ENCODE results near the gene GPC5. TPM values are rescaled to one million over a fixed set of nuclear protein-coding genes. Genes with fewer than 3 reads are reported as not detected.
"Not testable (repeated sequence)": the region's sequence is repeated elsewhere in the genome, so short reads cannot be mapped to it uniquely, and the experiment has no call there.

GPC5 gene
- total and polyA plus RNA-seq, 3 experiments from 2014 or later = 0.08 to 0.39 (median 0.13) TPM

- POLR2A ChIA-PET; H3K27ac ChIP-seq (ENCODE audit: low read depth, low read length); H3K27ac Mint-ChIP-seq; H3K4me3 Mint-ChIP-seq; H3K9me3 ChIP-seq (ENCODE audit: low read length); H3K27me3 ChIP-seq (ENCODE audit: insufficient read depth, low read length, poor library complexity, severe bottlenecking); H3K4me3 ChIP-seq (ENCODE audit: low read length); H3K4me1 Mint-ChIP-seq; H3K36me3 ChIP-seq (ENCODE audit: insufficient read depth, low read length); CTCF ChIA-PET; H3K4me1 ChIP-seq (ENCODE audit: insufficient read depth, low read length); DNase-seq; H3K36me3 Mint-ChIP-seq: not testable (repeated sequence)
- Mint-ChIP-seq H3K27me3 (peaks cover 1 to 14% of the 10 kb centered on the region in 2 donors), H3K9me3 (peaks cover 5 to 16% (median 10%) of the 10 kb centered on the region in 5 donors)
These were observed 40.3 kb downstream of the GPC5 start for GRCh38 chr13:91438674-91439073.

DNA sequence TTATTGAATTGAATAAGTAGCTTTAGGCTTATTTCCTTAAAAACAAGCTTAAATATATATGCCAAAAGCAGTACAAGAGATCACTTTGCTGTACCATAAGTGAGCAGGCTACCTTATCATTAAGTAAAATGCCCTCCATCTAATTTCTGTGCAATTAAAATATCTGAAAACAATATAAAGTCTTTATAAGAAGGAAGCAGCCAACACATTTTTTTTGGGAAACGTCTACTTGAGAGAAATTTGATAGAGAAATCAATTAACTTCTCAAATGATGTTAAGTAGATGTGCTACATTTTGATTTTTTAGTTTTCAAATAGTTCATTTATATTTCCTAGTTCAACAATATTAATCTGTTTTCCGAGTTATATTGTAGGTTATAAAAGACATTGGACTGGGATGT, 52.5 kb downstream of the GPC5 start:
- Mint-ChIP-seq H3K4me1 (no peaks in the 10 kb centered on the region), H3K9me3 (no peaks in the 10 kb centered on the region), H3K4me3 (no peak overlapping the region), H3K36me3 (no peaks in the 10 kb centered on the region), H3K27ac (no peak overlapping the region), H3K27me3 (peaks cover 1 to 20% of the 10 kb centered on the region in 2 donors)
- no peak overlapping the region for H3K27ac ChIP-seq (ENCODE audit: low read depth, low read length)
- H3K27me3 ChIP-seq (ENCODE audit: insufficient read depth, low read length, poor library complexity, severe bottlenecking) = no peaks in the 10 kb centered on the region
- H3K36me3 ChIP-seq (ENCODE audit: insufficient read depth, low read length) = no peaks in the 10 kb centered on the region
- H3K9me3 ChIP-seq (ENCODE audit: low read length) = no peaks in the 10 kb centered on the region
- CTCF ChIA-PET = no interaction called here
- no peak for DNase-seq
- H3K4me1 ChIP-seq (ENCODE audit: insufficient read depth, low read length) = no peaks in the 10 kb centered on the region
- no peak overlapping the region for H3K4me3 ChIP-seq (ENCODE audit: low read length)
- POLR2A ChIA-PET = no interaction called here

DNA sequence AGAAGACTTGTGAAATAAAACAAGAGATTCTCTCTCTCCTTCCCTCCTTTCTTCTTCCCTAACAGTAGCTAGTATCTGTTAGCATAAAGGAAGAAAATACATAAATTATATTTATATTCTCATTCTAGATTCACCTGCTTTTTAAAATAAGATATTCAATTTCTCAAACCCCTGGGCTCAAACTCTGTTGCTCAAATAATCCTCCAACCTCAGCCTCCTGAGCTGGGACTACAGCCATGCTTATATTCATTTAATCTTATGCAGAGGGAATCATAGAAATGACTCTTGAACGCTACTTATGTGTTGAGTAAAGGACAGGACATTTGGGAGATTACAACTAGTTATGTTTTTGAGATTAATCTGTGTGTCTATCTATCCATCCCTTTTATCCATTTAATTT, 56.2 kb downstream of the GPC5 start:
- H3K27me3 ChIP-seq (ENCODE audit: insufficient read depth, low read length, poor library complexity, severe bottlenecking) = no peaks in the 10 kb centered on the region
- no peak overlapping the region for H3K4me3 ChIP-seq (ENCODE audit: low read length)
- no peaks in the 10 kb centered on the region for H3K36me3 ChIP-seq (ENCODE audit: insufficient read depth, low read length)
- H3K9me3 ChIP-seq (ENCODE audit: low read length) = no peaks in the 10 kb centered on the region
- H3K4me3 Mint-ChIP-seq = no peak overlapping the region
- H3K27me3 Mint-ChIP-seq = peaks cover 0 to 32% of the 10 kb centered on the region in 2 donors
- H3K36me3 Mint-ChIP-seq = no peaks in the 10 kb centered on the region
- ChIA-PET CTCF (no interaction called here), POLR2A (no interaction called here)
- no peak for DNase-seq
- no peak overlapping the region for H3K27ac Mint-ChIP-seq
- no peaks in the 10 kb centered on the region for H3K9me3 Mint-ChIP-seq
- H3K27ac ChIP-seq (ENCODE audit: low read depth, low read length) = no peak overlapping the region
- H3K4me1 Mint-ChIP-seq = no peaks in the 10 kb centered on the region
- H3K4me1 ChIP-seq (ENCODE audit: insufficient read depth, low read length) = no peaks in the 10 kb centered on the region

DNA sequence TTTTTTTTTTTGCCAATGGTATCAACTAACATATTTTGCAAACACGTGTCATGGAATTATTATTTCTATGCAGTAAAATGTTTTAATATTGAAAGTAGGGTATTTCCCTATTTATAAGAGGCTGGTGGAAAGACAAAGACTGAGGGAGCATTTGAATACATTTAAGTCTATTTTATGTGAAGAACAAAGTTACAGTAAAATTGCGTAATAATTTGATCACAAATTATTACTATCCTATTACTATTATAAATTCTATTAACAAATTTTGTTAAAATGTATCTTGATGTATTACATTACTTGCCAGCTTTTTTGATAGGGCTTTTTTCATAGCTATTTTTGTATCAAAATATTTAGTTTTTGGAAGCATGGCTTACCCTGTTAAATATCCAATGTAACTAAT, 58.4 kb downstream of the GPC5 start:
- no peak overlapping the region for H3K27ac Mint-ChIP-seq
- H3K4me1 ChIP-seq (ENCODE audit: insufficient read depth, low read length) = no peaks in the 10 kb centered on the region
- H3K36me3 ChIP-seq (ENCODE audit: insufficient read depth, low read length) = no peaks in the 10 kb centered on the region
- CTCF ChIA-PET = no interaction called here
- H3K9me3 ChIP-seq (ENCODE audit: low read length) = no peaks in the 10 kb centered on the region
- DNase-seq = no peak
- H3K9me3 Mint-ChIP-seq = no peaks in the 10 kb centered on the region
- no peak overlapping the region for H3K4me3 ChIP-seq (ENCODE audit: low read length)
- no peak overlapping the region for H3K27ac ChIP-seq (ENCODE audit: low read depth, low read length)
- POLR2A ChIA-PET = no interaction called here
- H3K4me3 Mint-ChIP-seq = no peak overlapping the region
- peaks cover 0 to 25% of the 10 kb centered on the region in 2 donors for H3K27me3 Mint-ChIP-seq
- H3K36me3 Mint-ChIP-seq = no peaks in the 10 kb centered on the region
- no peaks in the 10 kb centered on the region for H3K4me1 Mint-ChIP-seq
- no peaks in the 10 kb centered on the region for H3K27me3 ChIP-seq (ENCODE audit: insufficient read depth, low read length, poor library complexity, severe bottlenecking)

DNA sequence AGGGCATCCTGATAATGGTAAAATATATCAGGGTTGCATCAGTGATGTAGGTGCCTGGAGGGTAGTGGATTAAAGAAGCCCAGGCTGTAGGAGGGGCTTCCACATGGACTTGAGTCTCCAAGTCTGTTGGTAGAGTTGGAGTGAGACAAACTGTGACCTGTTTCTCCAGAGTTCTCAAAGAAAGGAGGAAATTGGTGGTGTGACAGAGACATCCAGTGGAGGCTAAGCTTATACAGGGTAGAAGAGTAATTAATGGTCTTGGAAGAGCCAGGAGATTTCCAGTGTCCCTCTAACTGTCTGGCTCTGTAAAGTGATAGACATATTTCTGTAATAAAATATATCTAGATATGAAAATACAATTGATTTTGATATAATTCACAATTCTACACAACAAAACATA, 61.1 kb downstream of the GPC5 start:
- no peaks in the 10 kb centered on the region for H3K9me3 Mint-ChIP-seq
- no peak overlapping the region for H3K4me3 ChIP-seq (ENCODE audit: low read length)
- no peaks in the 10 kb centered on the region for H3K36me3 Mint-ChIP-seq
- DNase-seq = peak in 1 of 5 donors; percentile 4
- no peaks in the 10 kb centered on the region for H3K27me3 ChIP-seq (ENCODE audit: insufficient read depth, low read length, poor library complexity, severe bottlenecking)
- H3K4me1 Mint-ChIP-seq = no peaks in the 10 kb centered on the region
- H3K36me3 ChIP-seq (ENCODE audit: insufficient read depth, low read length) = no peaks in the 10 kb centered on the region
- ChIA-PET CTCF (no interaction called here), POLR2A (no interaction called here)
- H3K27ac ChIP-seq (ENCODE audit: low read depth, low read length) = no peak overlapping the region
- no peak overlapping the region for H3K4me3 Mint-ChIP-seq
- H3K27me3 Mint-ChIP-seq = peaks cover 0 to 18% of the 10 kb centered on the region in 2 donors
- H3K27ac Mint-ChIP-seq = no peak overlapping the region
- H3K4me1 ChIP-seq (ENCODE audit: insufficient read depth, low read length) = no peaks in the 10 kb centered on the region
- no peaks in the 10 kb centered on the region for H3K9me3 ChIP-seq (ENCODE audit: low read length)

DNA sequence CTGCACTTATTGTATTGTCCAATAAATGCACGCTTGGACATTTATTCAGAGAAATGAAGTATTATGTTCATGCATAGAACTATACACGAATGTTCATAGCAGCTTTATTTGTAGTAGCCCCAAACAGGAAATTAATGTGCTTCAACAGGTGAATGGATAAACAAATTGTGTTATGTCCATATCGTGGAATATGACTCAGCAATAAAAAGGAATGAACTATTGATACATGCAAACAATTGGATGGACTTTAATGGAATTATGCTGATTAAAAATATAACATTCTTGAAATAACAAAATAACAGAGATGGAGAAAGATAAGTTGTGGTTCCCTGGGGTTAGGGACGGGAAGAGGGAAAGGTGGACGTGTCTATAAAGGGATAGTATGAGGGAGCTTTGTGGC, 65.9 kb downstream of the GPC5 start:
- ChIA-PET CTCF (no interaction called here), POLR2A (no interaction called here)
- Histone ChIP-seq H3K9me3 (ENCODE audit: low read length) (no peaks in the 10 kb centered on the region), H3K27me3 (ENCODE audit: insufficient read depth, low read length, poor library complexity, severe bottlenecking) (no peaks in the 10 kb centered on the region), H3K4me3 (ENCODE audit: low read length) (no peak overlapping the region), H3K4me1 (ENCODE audit: insufficient read depth, low read length) (no peaks in the 10 kb centered on the region), H3K27ac (ENCODE audit: low read depth, low read length) (no peak overlapping the region), H3K36me3 (ENCODE audit: insufficient read depth, low read length) (no peaks in the 10 kb centered on the region)
- DNase-seq = no peak
- Mint-ChIP-seq H3K4me1 (no peaks in the 10 kb centered on the region), H3K9me3 (no peaks in the 10 kb centered on the region), H3K27ac (no peak overlapping the region), H3K36me3 (no peaks in the 10 kb centered on the region), H3K4me3 (no peak overlapping the region), H3K27me3 (peaks cover 0 to 1% of the 10 kb centered on the region in 2 donors)

DNA sequence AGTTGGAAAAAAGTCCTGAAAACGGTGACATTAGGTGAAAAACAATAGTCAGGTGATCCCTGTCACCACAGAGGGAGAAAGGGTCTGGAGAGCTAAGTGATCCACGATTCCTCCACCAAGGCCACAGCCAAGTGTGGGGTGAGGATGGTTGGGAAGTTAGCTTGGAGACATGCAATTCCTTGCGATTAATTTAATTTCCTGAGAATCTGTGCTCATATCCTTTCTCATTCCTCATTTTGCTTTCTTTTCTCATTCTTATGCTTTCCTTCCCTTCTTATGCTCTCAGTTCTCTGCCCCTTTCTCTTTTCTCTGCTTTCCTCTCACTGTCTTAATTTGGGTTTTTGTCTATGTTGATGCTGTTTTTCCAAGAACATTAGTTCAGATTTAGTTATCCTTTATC, 68.8 kb downstream of the GPC5 start:
- H3K9me3 ChIP-seq (ENCODE audit: low read length) = no peaks in the 10 kb centered on the region
- CTCF ChIA-PET = no interaction called here
- H3K36me3 ChIP-seq (ENCODE audit: insufficient read depth, low read length) = no peaks in the 10 kb centered on the region
- Mint-ChIP-seq H3K4me1 (no peaks in the 10 kb centered on the region), H3K9me3 (peaks cover 0 to 2% (median 0%) of the 10 kb centered on the region in 5 donors), H3K27me3 (no peaks in the 10 kb centered on the region), H3K4me3 (no peak overlapping the region), H3K36me3 (no peaks in the 10 kb centered on the region), H3K27ac (no peak overlapping the region)
- no peak for DNase-seq
- no peaks in the 10 kb centered on the region for H3K27me3 ChIP-seq (ENCODE audit: insufficient read depth, low read length, poor library complexity, severe bottlenecking)
- no peak overlapping the region for H3K4me3 ChIP-seq (ENCODE audit: low read length)
- POLR2A ChIA-PET = no interaction called here
- H3K27ac ChIP-seq (ENCODE audit: low read depth, low read length) = no peak overlapping the region
- no peaks in the 10 kb centered on the region for H3K4me1 ChIP-seq (ENCODE audit: insufficient read depth, low read length)

DNA sequence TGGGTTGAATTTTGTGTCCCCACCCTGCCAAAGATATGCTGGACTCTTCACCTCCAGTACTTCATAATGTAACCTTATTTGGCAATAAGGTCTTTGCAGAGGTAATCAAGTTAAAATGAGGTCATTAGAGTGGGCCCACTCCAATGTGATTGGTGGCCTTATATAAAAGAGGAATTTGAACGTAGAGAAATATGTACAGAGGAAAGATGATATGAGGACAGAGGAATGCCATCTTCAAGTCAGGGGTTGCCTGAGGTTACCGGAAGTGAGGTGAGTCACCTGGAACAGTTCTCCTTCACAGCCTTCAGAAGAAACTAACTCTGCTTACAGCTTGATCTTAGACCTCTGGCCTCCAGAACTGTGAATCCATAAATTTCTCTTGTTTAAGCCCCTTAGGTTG, 69.9 kb downstream of the GPC5 start:
- Mint-ChIP-seq H3K27me3 (peaks cover 0 to 4% of the 10 kb centered on the region in 2 donors), H3K9me3 (peaks cover 0 to 2% (median 0%) of the 10 kb centered on the region in 5 donors), H3K4me3 (no peak overlapping the region), H3K36me3 (no peaks in the 10 kb centered on the region), H3K4me1 (no peaks in the 10 kb centered on the region), H3K27ac (no peak overlapping the region)
- no peak for DNase-seq
- no peaks in the 10 kb centered on the region for H3K36me3 ChIP-seq (ENCODE audit: insufficient read depth, low read length)
- H3K4me3 ChIP-seq (ENCODE audit: low read length) = no peak overlapping the region
- POLR2A ChIA-PET = no interaction called here
- no peaks in the 10 kb centered on the region for H3K4me1 ChIP-seq (ENCODE audit: insufficient read depth, low read length)
- CTCF ChIA-PET = no interaction called here
- H3K27me3 ChIP-seq (ENCODE audit: insufficient read depth, low read length, poor library complexity, severe bottlenecking) = no peaks in the 10 kb centered on the region
- no peaks in the 10 kb centered on the region for H3K9me3 ChIP-seq (ENCODE audit: low read length)
- no peak overlapping the region for H3K27ac ChIP-seq (ENCODE audit: low read depth, low read length)

GRCh38 chr13:91470084-91470621, 71.7 kb downstream of the GPC5 start:
- Histone ChIP-seq H3K4me1 (ENCODE audit: insufficient read depth, low read length) (no peaks in the 10 kb centered on the region), H3K36me3 (ENCODE audit: insufficient read depth, low read length) (no peaks in the 10 kb centered on the region), H3K4me3 (ENCODE audit: low read length) (no peak overlapping the region), H3K27ac (ENCODE audit: low read depth, low read length) (no peak overlapping the region), H3K9me3 (ENCODE audit: low read length) (no peaks in the 10 kb centered on the region), H3K27me3 (ENCODE audit: insufficient read depth, low read length, poor library complexity, severe bottlenecking) (no peaks in the 10 kb centered on the region)
- H3K4me3 Mint-ChIP-seq = no peak overlapping the region
- ChIA-PET POLR2A (no interaction called here), CTCF (no interaction called here)
- H3K36me3 Mint-ChIP-seq = no peaks in the 10 kb centered on the region
- no peak for DNase-seq
- no peak overlapping the region for H3K27ac Mint-ChIP-seq
- peaks cover 0 to 2% (median 0%) of the 10 kb centered on the region in 5 donors for H3K9me3 Mint-ChIP-seq
- H3K27me3 Mint-ChIP-seq = peaks cover 0 to 4% of the 10 kb centered on the region in 2 donors
- H3K4me1 Mint-ChIP-seq = no peaks in the 10 kb centered on the region
